OCI-LY7 (cell line): Measurements from ENCODE around the gene SRGAP1. TPM values are rescaled to one million over a fixed set of nuclear protein-coding genes. Genes with fewer than 3 reads are reported as not detected.

ENCODE experiments used
- BruUV-seq: library from RNA; stranded (reverse); fragments of 400-500 nt; replicated peaks from 2 replicates; lab custom pipeline; 2021; lab: Mats Ljungman, UMichigan
- CTCF ChIA-PET: fragments of 300-600 bp; sonication (Branson Sonifier 250); formaldehyde crosslinking; loops from one replicate; lab custom pipeline; 2022; ENCODE audit warnings: antibody characterized with exemption; ENCODE audit not compliant: unreplicated experiment; lab: Charles Lee
- POLR2A ChIA-PET: fragments of 300-600 bp; sonication (Branson Sonifier 250); formaldehyde crosslinking; loops from one replicate; lab custom pipeline; 2022; ENCODE audit warnings: antibody characterized with exemption; lab: Charles Lee
- DNase-seq: peaks from one replicate; pipeline ENCODE4 v3.0.0-alpha.2; 2015; ENCODE audit warnings: low spot score
- H2AFZ ChIP-seq: fragments of 200-600 bp; sonication (generic), shearing (Covaris generic); 2 replicates; pipeline ENCODE4 v1.6.1; 2014; ENCODE audit warnings: mild to moderate bottlenecking, antibody characterized with exemption, low read length, moderate library complexity
- H3K27ac ChIP-seq: fragments of 200-600 bp; sonication (generic); 2 replicates; pipeline ENCODE4 v1.5.1; 2014; ENCODE audit warnings: mixed run types, low read depth, mild to moderate bottlenecking, moderate library complexity, low read length, inconsistent platforms; ENCODE audit not compliant: poor library complexity, severe bottlenecking
- H3K36me3 ChIP-seq: fragments of 200-600 bp; sonication (generic); 2 replicates; pipeline ENCODE4 v1.6.1; 2014; ENCODE audit warnings: mild to moderate bottlenecking, antibody characterized with exemption, low read length, moderate library complexity, mixed read lengths; ENCODE audit not compliant: insufficient read depth
- H3K4me1 ChIP-seq: fragments of 200-600 bp; sonication (generic); 2 replicates; pipeline ENCODE4 v1.5.1; 2014; ENCODE audit warnings: mild to moderate bottlenecking, low read length; ENCODE audit not compliant: insufficient read depth, poor library complexity, severe bottlenecking
- H3K4me2 ChIP-seq: fragments of 200-600 bp; sonication (generic); 2 replicates; pipeline ENCODE4 v1.6.1; 2014; ENCODE audit warnings: mild to moderate bottlenecking, low read length
- H3K4me3 ChIP-seq: fragments of 200-600 bp; sonication (generic); 2 replicates; pipeline ENCODE4 v1.5.1; 2014; ENCODE audit warnings: mild to moderate bottlenecking, low read depth, low read length; ENCODE audit not compliant: poor library complexity, severe bottlenecking
- H3K79me2 ChIP-seq: fragments of 200-600 bp; sonication (generic); 2 replicates; pipeline ENCODE4 v1.6.1; 2016; ENCODE audit warnings: low read depth, mild to moderate bottlenecking, low read length, moderate library complexity, mixed read lengths; ENCODE audit not compliant: insufficient read depth
- H3K9me2 ChIP-seq: fragments of 200-600 bp; sonication (generic); 2 replicates; pipeline ENCODE4 v1.6.1; 2016; ENCODE audit warnings: mild to moderate bottlenecking, low read length, mixed read lengths; ENCODE audit not compliant: insufficient read depth
- H3K9me3 ChIP-seq: fragments of 200-600 bp; sonication (generic); 2 replicates; pipeline ENCODE4 v1.6.1; 2014; ENCODE audit warnings: mild to moderate bottlenecking, mixed run types, low read length, mixed read lengths
- H4K20me1 ChIP-seq: fragments of 200-600 bp; sonication (generic); 2 replicates; pipeline ENCODE4 v1.6.1; 2014; ENCODE audit warnings: mild to moderate bottlenecking, antibody characterized with exemption, low read length, moderate library complexity, mixed read lengths; ENCODE audit not compliant: insufficient read depth
- EZH2phosphoT487 ChIP-seq: fragments of 200-600 bp; sonication (generic); IDR thresholded peaks from 2 replicates; pipeline ENCODE4 v1.6.1; 2018; ENCODE audit warnings: low read depth, borderline replicate concordance, mild to moderate bottlenecking, mixed run types, antibody characterized with exemption, low read length, moderate library complexity, mixed read lengths
- intact Hi-C: fragments of 100-400 bp; cut with micrococcal nuclease; formaldehyde crosslinking; loops from one replicate; pipeline ENCODE4 v1.10.0; 2022; ENCODE audit not compliant: unreplicated experiment
- total RNA-seq, 2 experiments: library from RNA; depleted of rRNA in 1 of 2; stranded (reverse); fragments of >200 nt in 1 of 2; shearing (Covaris generic) in 1 of 2; gene quantifications; 2 replicates each; pipeline ENCODE4 v1.2.3, GENCODE V29; 2014 to 2022
- TF ChIP-seq, protein P1 (sequence below): fragments of 200-600 bp; sonication (generic); conservative IDR thresholded peaks from 2 replicates; pipeline ENCODE4 v1.5.1; 2014; ENCODE audit warnings: mild to moderate bottlenecking, antibody characterized with exemption, low read length, moderate library complexity, mixed read lengths

The SRGAP1 gene
- total RNA-seq, 2 experiments from 2014 or later = 0.06 TPM; not detected in 1

DNA sequence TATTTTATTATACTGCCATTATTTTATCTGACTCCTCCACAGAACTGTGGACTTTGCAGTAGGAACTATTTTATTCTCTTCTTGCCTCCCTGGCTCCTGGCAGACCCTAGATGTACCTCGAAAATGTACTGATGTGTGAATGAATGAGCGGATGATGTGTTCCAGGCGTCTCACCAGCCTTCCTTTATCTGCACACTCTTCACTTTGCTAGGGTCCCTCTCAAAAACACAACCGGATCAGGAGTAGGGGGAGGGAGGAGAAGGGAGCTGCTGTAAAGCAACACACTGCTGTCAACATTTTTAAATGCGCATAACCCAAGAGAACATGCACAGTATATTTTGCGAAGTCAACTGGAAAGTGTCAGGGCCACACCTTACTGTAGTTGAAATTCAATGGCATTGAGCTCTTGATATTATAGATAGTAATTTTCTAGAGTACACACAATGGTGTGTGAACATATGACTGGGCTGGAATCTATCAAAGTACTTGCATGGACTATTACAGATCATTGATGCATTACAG lies 36.3 kb downstream of the SRGAP1 start:
- Histone ChIP-seq H3K9me2 (no peaks in the 10 kb centered on the region), H3K79me2 (no peaks in the 10 kb centered on the region), H3K36me3 (no peaks in the 10 kb centered on the region), H3K27ac (no peak overlapping the region), H3K4me1 (no peaks in the 10 kb centered on the region), H3K4me3 (no peak overlapping the region), H3K9me3 (no peaks in the 10 kb centered on the region), H3K4me2 (no peak overlapping the region), H4K20me1 (no peaks in the 10 kb centered on the region), H2AFZ (no peak overlapping the region)
- intact Hi-C loops = no loop called here
- no peak for DNase-seq
- ChIA-PET CTCF (no interaction called here), POLR2A (interaction anchor here (0.6 to 1.2 kb wide), 2 partner anchors 216 to 442 kb away, joined by 3 to 4 read pairs; no protein-coding TSS in a partner anchor)
- TF ChIP-seq EZH2phosphoT487 = no peak
- TF ChIP-seq, protein P1, sequence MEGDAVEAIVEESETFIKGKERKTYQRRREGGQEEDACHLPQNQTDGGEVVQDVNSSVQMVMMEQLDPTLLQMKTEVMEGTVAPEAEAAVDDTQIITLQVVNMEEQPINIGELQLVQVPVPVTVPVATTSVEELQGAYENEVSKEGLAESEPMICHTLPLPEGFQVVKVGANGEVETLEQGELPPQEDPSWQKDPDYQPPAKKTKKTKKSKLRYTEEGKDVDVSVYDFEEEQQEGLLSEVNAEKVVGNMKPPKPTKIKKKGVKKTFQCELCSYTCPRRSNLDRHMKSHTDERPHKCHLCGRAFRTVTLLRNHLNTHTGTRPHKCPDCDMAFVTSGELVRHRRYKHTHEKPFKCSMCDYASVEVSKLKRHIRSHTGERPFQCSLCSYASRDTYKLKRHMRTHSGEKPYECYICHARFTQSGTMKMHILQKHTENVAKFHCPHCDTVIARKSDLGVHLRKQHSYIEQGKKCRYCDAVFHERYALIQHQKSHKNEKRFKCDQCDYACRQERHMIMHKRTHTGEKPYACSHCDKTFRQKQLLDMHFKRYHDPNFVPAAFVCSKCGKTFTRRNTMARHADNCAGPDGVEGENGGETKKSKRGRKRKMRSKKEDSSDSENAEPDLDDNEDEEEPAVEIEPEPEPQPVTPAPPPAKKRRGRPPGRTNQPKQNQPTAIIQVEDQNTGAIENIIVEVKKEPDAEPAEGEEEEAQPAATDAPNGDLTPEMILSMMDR = no peak
- no TSS peak for BruUV-seq

DNA sequence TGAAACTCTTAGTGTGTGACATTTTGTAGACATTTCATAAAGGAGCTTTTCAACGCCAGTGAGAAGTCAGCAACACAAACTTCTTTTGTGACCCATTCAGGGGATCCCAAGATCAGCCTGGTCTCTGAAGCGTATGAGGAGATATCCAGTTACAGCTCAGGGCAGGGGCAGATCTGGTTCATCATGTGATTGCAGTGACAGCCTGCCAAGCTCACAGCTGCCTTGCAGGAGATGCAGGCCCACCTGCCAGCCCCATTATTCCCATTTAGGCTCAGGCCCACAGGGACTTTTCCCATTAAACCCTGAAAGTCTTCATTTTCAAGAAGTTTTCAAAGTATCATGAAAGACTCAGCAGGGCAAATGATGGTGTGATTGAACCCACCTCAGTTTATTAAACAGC lies 38.3 kb downstream of the SRGAP1 start:
- TF ChIP-seq, protein P1 = no peak
- TF ChIP-seq EZH2phosphoT487 = no peak
- intact Hi-C loops = no loop called here
- H3K4me2 ChIP-seq = no peak overlapping the region
- no peaks in the 10 kb centered on the region for H3K36me3 ChIP-seq
- ChIA-PET POLR2A (no interaction called here), CTCF (no interaction called here)
- H3K4me3 ChIP-seq = no peak overlapping the region
- no peak for DNase-seq
- no peaks in the 10 kb centered on the region for H4K20me1 ChIP-seq
- H3K4me1 ChIP-seq = no peaks in the 10 kb centered on the region
- no peaks in the 10 kb centered on the region for H3K79me2 ChIP-seq
- no peaks in the 10 kb centered on the region for H3K9me2 ChIP-seq
- no peak overlapping the region for H3K27ac ChIP-seq
- no peak overlapping the region for H2AFZ ChIP-seq
- BruUV-seq = no TSS peak
- no peaks in the 10 kb centered on the region for H3K9me3 ChIP-seq

DNA sequence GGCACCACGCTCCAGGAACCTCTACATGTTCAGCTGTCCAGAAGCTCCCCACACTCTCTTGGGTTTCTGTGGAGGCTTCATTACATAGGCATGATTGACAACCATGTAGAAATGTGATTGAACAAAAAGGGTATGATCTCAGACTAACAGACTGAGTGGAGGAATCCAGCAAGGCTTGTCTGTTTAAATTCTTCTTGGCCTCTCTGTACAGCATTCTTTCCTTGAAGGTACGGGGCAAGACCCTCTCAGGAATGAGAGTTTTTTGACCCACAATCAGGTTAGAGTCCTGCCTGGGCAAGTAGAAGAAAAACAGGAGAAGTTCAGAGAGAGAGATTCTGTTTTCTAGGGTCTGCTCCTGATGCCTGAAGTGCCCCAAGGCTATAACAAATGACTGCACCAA lies 40.9 kb downstream of the SRGAP1 start:
- BruUV-seq = no TSS peak
- POLR2A ChIA-PET = no interaction called here

More for the DNA sequence above, 40.9 kb downstream of the SRGAP1 start:
- Histone ChIP-seq H3K4me1 (no peaks in the 10 kb centered on the region), H3K79me2 (no peaks in the 10 kb centered on the region), H3K27ac (no peak overlapping the region), H3K9me3 (no peaks in the 10 kb centered on the region), H2AFZ (no peak overlapping the region), H3K36me3 (no peaks in the 10 kb centered on the region), H4K20me1 (no peaks in the 10 kb centered on the region), H3K4me2 (no peak overlapping the region), H3K9me2 (no peaks in the 10 kb centered on the region), H3K4me3 (no peak overlapping the region)
- CTCF ChIA-PET = no interaction called here
- intact Hi-C loops = no loop called here
- TF ChIP-seq, protein P1 = no peak
- no peak for TF ChIP-seq EZH2phosphoT487
- no peak for DNase-seq
